ENCODE data around the gene CDKL5.
A peak's percentile ranks its signal among the peaks of the same experiment; 100 is the strongest.

The CDKL5 gene

GRCh38 chrX:18596096-18596495 is 170.7 kb downstream of the CDKL5 start:
- ChIA-PET POLR2A (no interaction called here), CTCF (no interaction called here)
- DNase-seq (ENCODE audit: extremely low spot score) = no peak
- TF ChIP-seq FOXM1 (IDR thresholded peaks at IDR 0.05; ENCODE audit: borderline replicate concordance) = no peak
- TF ChIP-seq PKNOX1 (IDR thresholded peaks at IDR 0.05) = peak; percentile 64

- DNase-seq (ENCODE audit: extremely low spot score) = no peak
- TF ChIP-seq L3MBTL2 (conservative IDR thresholded peaks at IDR 0.05) (no peak), SUZ12 (IDR thresholded peaks at IDR 0.05) (no peak), CTBP1 (IDR thresholded peaks at IDR 0.05; ENCODE audit: borderline replicate concordance) (no peak), HDGF (IDR thresholded peaks at IDR 0.05; ENCODE audit: borderline replicate concordance) (no peak), BHLHE40 (IDR thresholded peaks at IDR 0.05; ENCODE audit: borderline replicate concordance) (no peak), FOXA1 (IDR thresholded peaks at IDR 0.05) (no peak)
- POLR2A ChIA-PET = no interaction called here
- CTCF ChIA-PET = no interaction called here
Measured at GRCh38 chrX:18598413-18598812, 173.0 kb downstream of the CDKL5 start.

GRCh38 chrX:18607966-18608365 is 182.6 kb downstream of the CDKL5 start:
- TF ChIP-seq LEF1 (IDR thresholded peaks at IDR 0.05; ENCODE audit: borderline replicate concordance) (no peak), ARNT (IDR thresholded peaks at IDR 0.05) (no peak), SP1 (IDR thresholded peaks at IDR 0.05) (no peak), SUZ12 (IDR thresholded peaks at IDR 0.05) (no peak), FOXK2 (IDR thresholded peaks at IDR 0.05) (no peak), BHLHE40 (IDR thresholded peaks at IDR 0.05; ENCODE audit: borderline replicate concordance) (no peak), FOXM1 (IDR thresholded peaks at IDR 0.05; ENCODE audit: borderline replicate concordance) (no peak), ZNF384 (IDR thresholded peaks at IDR 0.05) (no peak), L3MBTL2 (conservative IDR thresholded peaks at IDR 0.05) (no peak), TARDBP (IDR thresholded peaks at IDR 0.05) (no peak), NFRKB (IDR thresholded peaks at IDR 0.05) (no peak), CTBP1 (IDR thresholded peaks at IDR 0.05; ENCODE audit: borderline replicate concordance) (no peak)
- POLR2A ChIA-PET = no interaction called here
- no peak for DNase-seq (ENCODE audit: extremely low spot score)
- CTCF ChIA-PET = no interaction called here

- ChIA-PET POLR2A (no interaction called here), CTCF (no interaction called here)
- DNase-seq (ENCODE audit: extremely low spot score) = no peak
- no peak for TF ChIP-seq CTBP1 (IDR thresholded peaks at IDR 0.05; ENCODE audit: borderline replicate concordance)
- TF ChIP-seq NFRKB (IDR thresholded peaks at IDR 0.05) = no peak
- no peak for TF ChIP-seq BHLHE40 (IDR thresholded peaks at IDR 0.05; ENCODE audit: borderline replicate concordance)
- no peak for TF ChIP-seq LEF1 (IDR thresholded peaks at IDR 0.05; ENCODE audit: borderline replicate concordance)
- TF ChIP-seq SP1 (IDR thresholded peaks at IDR 0.05) = no peak
Measured at GRCh38 chrX:18613930-18614639, 188.7 kb downstream of the CDKL5 start.

GRCh38 chrX:18616688-18617406 is 191.4 kb downstream of the CDKL5 start:
- TF ChIP-seq LEF1 (IDR thresholded peaks at IDR 0.05; ENCODE audit: borderline replicate concordance) (no peak), FOXA1 (IDR thresholded peaks at IDR 0.05) (no peak), FOXM1 (IDR thresholded peaks at IDR 0.05; ENCODE audit: borderline replicate concordance) (no peak), FOXK2 (IDR thresholded peaks at IDR 0.05) (no peak)
- no peak for DNase-seq (ENCODE audit: extremely low spot score)
- ChIA-PET POLR2A (no interaction called here), CTCF (no interaction called here)

- no peak for DNase-seq (ENCODE audit: extremely low spot score)
- no peak for TF ChIP-seq CTBP1 (IDR thresholded peaks at IDR 0.05; ENCODE audit: borderline replicate concordance)
- TF ChIP-seq FOXA1 (IDR thresholded peaks at IDR 0.05) = no peak
- TF ChIP-seq PKNOX1 (IDR thresholded peaks at IDR 0.05) = no peak
- TF ChIP-seq TARDBP (IDR thresholded peaks at IDR 0.05) = no peak
- TF ChIP-seq SP1 (IDR thresholded peaks at IDR 0.05) = no peak
- TF ChIP-seq NFRKB (IDR thresholded peaks at IDR 0.05) = no peak
- no peak for TF ChIP-seq BHLHE40 (IDR thresholded peaks at IDR 0.05; ENCODE audit: borderline replicate concordance)
- no peak for TF ChIP-seq SUZ12 (IDR thresholded peaks at IDR 0.05)
- no peak for TF ChIP-seq L3MBTL2 (conservative IDR thresholded peaks at IDR 0.05)
- TF ChIP-seq HDGF (IDR thresholded peaks at IDR 0.05; ENCODE audit: borderline replicate concordance) = no peak
- no peak for TF ChIP-seq ELF4 (IDR thresholded peaks at IDR 0.05)
- no peak for TF ChIP-seq ARNT (IDR thresholded peaks at IDR 0.05)
- TF ChIP-seq LEF1 (IDR thresholded peaks at IDR 0.05; ENCODE audit: borderline replicate concordance) = no peak
- TF ChIP-seq FOXK2 (IDR thresholded peaks at IDR 0.05) = no peak
- TF ChIP-seq ZNF384 (IDR thresholded peaks at IDR 0.05) = no peak
- POLR2A ChIA-PET = no interaction called here
- CTCF ChIA-PET = no interaction called here
Measured at GRCh38 chrX:18617407-18617750, 192.0 kb downstream of the CDKL5 start.

GRCh38 chrX:18619288-18619687 is 193.9 kb downstream of the CDKL5 start:
- no peak for TF ChIP-seq L3MBTL2 (conservative IDR thresholded peaks at IDR 0.05)
- no peak for TF ChIP-seq ARNT (IDR thresholded peaks at IDR 0.05)
- TF ChIP-seq FOXA1 (IDR thresholded peaks at IDR 0.05) = no peak
- TF ChIP-seq BHLHE40 (IDR thresholded peaks at IDR 0.05; ENCODE audit: borderline replicate concordance) = no peak
- no peak for TF ChIP-seq FOXM1 (IDR thresholded peaks at IDR 0.05; ENCODE audit: borderline replicate concordance)
- no peak for TF ChIP-seq LEF1 (IDR thresholded peaks at IDR 0.05; ENCODE audit: borderline replicate concordance)
- no peak for TF ChIP-seq ELF4 (IDR thresholded peaks at IDR 0.05)
- TF ChIP-seq TARDBP (IDR thresholded peaks at IDR 0.05) = no peak
- no peak for TF ChIP-seq SUZ12 (IDR thresholded peaks at IDR 0.05)
- TF ChIP-seq NFRKB (IDR thresholded peaks at IDR 0.05) = no peak
- no peak for TF ChIP-seq FOXK2 (IDR thresholded peaks at IDR 0.05)
- TF ChIP-seq ZNF384 (IDR thresholded peaks at IDR 0.05) = no peak
- no peak for DNase-seq (ENCODE audit: extremely low spot score)
- ChIA-PET CTCF (interaction anchor here (0.6 to 1.1 kb wide), 2 partner anchors 209 to 424 kb away, joined by 3 to 6 read pairs; no protein-coding TSS in a partner anchor), POLR2A (no interaction called here)
